ENCODE measurements around the gene KCNMA1. TPM values are rescaled to one million over a fixed set of nuclear protein-coding genes. Genes with fewer than 3 reads are reported as not detected.

KCNMA1 gene
- total and polyA plus RNA-seq, 2 donors (not counting 1 experiment from before 2014, with no cell fraction given), result 0.82 to 3.1 TPM

DNA sequence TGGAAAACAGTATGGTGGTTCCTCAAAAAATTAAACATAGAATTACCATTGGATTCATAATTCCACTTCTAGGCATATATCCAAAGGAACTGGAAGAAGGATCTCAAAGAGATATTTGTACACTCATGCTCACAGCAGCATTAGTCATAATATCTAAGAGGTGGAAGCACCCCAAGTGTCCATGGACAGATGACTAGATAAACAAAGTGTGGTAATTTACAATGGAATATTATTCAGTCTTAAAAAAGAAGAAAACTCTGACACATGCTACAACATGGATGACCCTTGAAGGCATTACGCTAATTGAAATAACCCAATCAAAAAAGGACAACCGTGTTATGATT, 594.2 kb downstream of the KCNMA1 start:
- no peak overlapping the region for H3K27ac ChIP-seq (ENCODE audit: low read length in 2 of 2)
- H4K20me1 ChIP-seq (ENCODE audit: control insufficient read depth, insufficient read depth, low read length, poor library complexity, severe bottlenecking), result no peaks in the 10 kb centered on the region
- DNase-seq, result no peak
- Mint-ChIP-seq H3K27ac (no peak overlapping the region), H3K4me1 (peaks cover 6% of the 10 kb centered on the region), H3K9me3 (ENCODE audit: insufficient read depth) (no peaks in the 10 kb centered on the region), H3K4me3 (no peak overlapping the region), H3K27me3 (no peaks in the 10 kb centered on the region)
- H2AFZ ChIP-seq (ENCODE audit: insufficient read depth, low read depth, low read length, poor library complexity, severe bottlenecking), result no peak overlapping the region
- 100% methylated on average over 2 of the region's 2 CpGs for WGBS (ENCODE audit: insufficient coverage)
- no peaks in the 10 kb centered on the region for H3K36me3 ChIP-seq (replicated peaks in 1 of 2; ENCODE audit: control extremely low read depth in 1 of 2, control insufficient read depth in 1 of 2, extremely low read depth in 1 of 2, insufficient read depth in 2 of 2, low read length in 1 of 2)
- CTCF ChIA-PET, result no interaction called here
- no peak overlapping the region for H3K4me2 ChIP-seq (replicated peaks; ENCODE audit: low read depth, low read length, poor library complexity, severe bottlenecking)
- intact Hi-C loops (cut with micrococcal nuclease), result no loop called here
- H3K9ac ChIP-seq (ENCODE audit: low read length), result no peak overlapping the region
- H3K4me1 ChIP-seq (ENCODE audit: control insufficient read depth in 2 of 2, insufficient read depth in 2 of 2, low read length in 2 of 2), result peaks cover 0 to 6% of the 10 kb centered on the region in 2 donors
- H3K9me3 ChIP-seq (ENCODE audit: control extremely low read depth in 1 of 3, control insufficient read depth in 2 of 3, insufficient read depth in 1 of 3, low read length in 2 of 3), result peaks cover 0 to 2% (median 0%) of the 10 kb centered on the region in 3 donors
- no peak for TF ChIP-seq EZH2 (IDR thresholded peaks at IDR 0.05; ENCODE audit: borderline replicate concordance, insufficient read depth, low read depth, low read length, poor library complexity, severe bottlenecking)
- TF ChIP-seq, protein P1, sequence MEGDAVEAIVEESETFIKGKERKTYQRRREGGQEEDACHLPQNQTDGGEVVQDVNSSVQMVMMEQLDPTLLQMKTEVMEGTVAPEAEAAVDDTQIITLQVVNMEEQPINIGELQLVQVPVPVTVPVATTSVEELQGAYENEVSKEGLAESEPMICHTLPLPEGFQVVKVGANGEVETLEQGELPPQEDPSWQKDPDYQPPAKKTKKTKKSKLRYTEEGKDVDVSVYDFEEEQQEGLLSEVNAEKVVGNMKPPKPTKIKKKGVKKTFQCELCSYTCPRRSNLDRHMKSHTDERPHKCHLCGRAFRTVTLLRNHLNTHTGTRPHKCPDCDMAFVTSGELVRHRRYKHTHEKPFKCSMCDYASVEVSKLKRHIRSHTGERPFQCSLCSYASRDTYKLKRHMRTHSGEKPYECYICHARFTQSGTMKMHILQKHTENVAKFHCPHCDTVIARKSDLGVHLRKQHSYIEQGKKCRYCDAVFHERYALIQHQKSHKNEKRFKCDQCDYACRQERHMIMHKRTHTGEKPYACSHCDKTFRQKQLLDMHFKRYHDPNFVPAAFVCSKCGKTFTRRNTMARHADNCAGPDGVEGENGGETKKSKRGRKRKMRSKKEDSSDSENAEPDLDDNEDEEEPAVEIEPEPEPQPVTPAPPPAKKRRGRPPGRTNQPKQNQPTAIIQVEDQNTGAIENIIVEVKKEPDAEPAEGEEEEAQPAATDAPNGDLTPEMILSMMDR (IDR thresholded peaks at IDR 0.05), result no peak
- H3K4me3 ChIP-seq (ENCODE audit: control extremely low read depth in 1 of 5, extremely low read depth in 1 of 5, insufficient read depth in 1 of 5, low read depth in 2 of 5, low read length in 4 of 5), result no peak overlapping the region
- no peaks in the 10 kb centered on the region for H3K79me2 ChIP-seq (ENCODE audit: control insufficient read depth, insufficient read depth, low read length)
- POLR2A ChIA-PET, result no interaction called here
- no peaks in the 10 kb centered on the region for H3K27me3 ChIP-seq (replicated peaks in 1 of 4; ENCODE audit: control extremely low read depth in 1 of 4, control insufficient read depth in 3 of 4, insufficient read depth in 4 of 4, low read length in 3 of 4)
- ATAC-seq (ENCODE audit: low read depth), result no peak

DNA sequence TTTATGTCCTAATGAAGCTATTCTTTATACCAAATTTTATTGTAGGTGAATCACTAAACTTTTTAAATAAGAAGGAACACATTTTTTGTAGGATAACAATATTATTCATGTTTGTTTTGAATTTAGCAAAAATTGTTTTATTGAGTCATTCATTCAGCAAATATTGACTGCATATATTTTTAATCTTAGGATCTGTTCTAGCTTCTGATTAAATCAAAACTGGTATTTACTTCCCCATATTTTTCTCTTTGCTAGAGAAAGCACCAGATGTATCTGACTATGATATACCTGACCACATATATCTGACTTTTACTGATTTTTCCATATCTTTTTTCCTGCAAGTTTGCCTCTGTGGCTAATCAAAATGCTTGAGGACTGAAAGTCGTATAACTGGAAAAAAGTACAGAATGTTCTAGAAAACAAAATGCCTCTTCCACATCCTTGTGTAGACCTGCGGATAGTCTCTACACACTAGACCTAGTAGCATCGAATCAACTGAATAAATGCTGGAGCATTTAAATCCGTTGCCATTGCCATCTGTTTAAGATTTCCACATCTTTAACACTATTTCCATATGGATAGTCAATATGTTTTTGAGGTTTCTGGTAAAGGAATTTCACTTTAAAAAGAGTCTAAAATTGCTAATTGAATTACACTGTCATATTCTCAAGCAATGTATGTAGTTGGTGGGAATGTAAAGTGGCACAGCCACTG, 594.7 kb downstream of the KCNMA1 start:
- Histone ChIP-seq H2AFZ (ENCODE audit: insufficient read depth, low read depth, low read length, poor library complexity, severe bottlenecking) (no peak overlapping the region), H3K27ac (ENCODE audit: low read length in 2 of 2) (no peak overlapping the region), H3K9me3 (ENCODE audit: control extremely low read depth in 1 of 3, control insufficient read depth in 2 of 3, insufficient read depth in 1 of 3, low read length in 2 of 3) (peaks cover 0 to 2% (median 0%) of the 10 kb centered on the region in 3 donors), H4K20me1 (ENCODE audit: control insufficient read depth, insufficient read depth, low read length, poor library complexity, severe bottlenecking) (no peaks in the 10 kb centered on the region), H3K79me2 (ENCODE audit: control insufficient read depth, insufficient read depth, low read length) (no peaks in the 10 kb centered on the region), H3K4me2 (replicated peaks; ENCODE audit: low read depth, low read length, poor library complexity, severe bottlenecking) (no peak overlapping the region), H3K27me3 (replicated peaks in 1 of 4; ENCODE audit: control extremely low read depth in 1 of 4, control insufficient read depth in 3 of 4, insufficient read depth in 4 of 4, low read length in 3 of 4) (no peaks in the 10 kb centered on the region), H3K36me3 (replicated peaks in 1 of 2; ENCODE audit: control extremely low read depth in 1 of 2, control insufficient read depth in 1 of 2, extremely low read depth in 1 of 2, insufficient read depth in 2 of 2, low read length in 1 of 2) (no peaks in the 10 kb centered on the region), H3K9ac (ENCODE audit: low read length) (no peak overlapping the region), H3K4me1 (ENCODE audit: control insufficient read depth in 2 of 2, insufficient read depth in 2 of 2, low read length in 2 of 2) (peaks cover 0 to 6% of the 10 kb centered on the region in 2 donors), H3K4me3 (ENCODE audit: control extremely low read depth in 1 of 5, extremely low read depth in 1 of 5, insufficient read depth in 1 of 5, low read depth in 2 of 5, low read length in 4 of 5) (no peak overlapping the region)
- ATAC-seq (ENCODE audit: low read depth) (no peak), DNase-seq (no peak)
- no peaks in the 10 kb centered on the region for H3K27me3 Mint-ChIP-seq
- H3K9me3 Mint-ChIP-seq (ENCODE audit: insufficient read depth), result no peaks in the 10 kb centered on the region
- H3K4me1 Mint-ChIP-seq, result peaks cover 6% of the 10 kb centered on the region
- H3K27ac Mint-ChIP-seq, result no peak overlapping the region
- POLR2A ChIA-PET, result no interaction called here
- intact Hi-C loops (cut with micrococcal nuclease), result no loop called here
- H3K4me3 Mint-ChIP-seq, result no peak overlapping the region
- 80% methylated on average over 2 of the region's 4 CpGs for WGBS (ENCODE audit: insufficient coverage)
- CTCF ChIA-PET, result no interaction called here
- no peak for TF ChIP-seq EZH2 (IDR thresholded peaks at IDR 0.05; ENCODE audit: borderline replicate concordance, insufficient read depth, low read depth, low read length, poor library complexity, severe bottlenecking)
- TF ChIP-seq, protein P1 (IDR thresholded peaks at IDR 0.05), result no peak

Data from B cell (primary cell).